Activated naive CD8-positive, alpha-beta T cell treated with anti-CD3 and anti-CD28 coated beads, Interleukin-2, amount 50 U/mL, for 24 hours (primary cell): ENCODE data around the gene C1QA.

Source experiments
- ATAC-seq: fragments of 150-1000 bp; cut with Tn5 transposase; one replicate; pipeline ENCODE4 v1.10.0; 2021
- DNase-seq: peaks from one replicate; pipeline ENCODE4 v3.0.0; 2021
- H3K27ac Mint-ChIP-seq: one replicate; pipeline ENCODE4 v1.8.0; 2021; ENCODE audit warnings: mild to moderate bottlenecking, mixed read lengths
- H3K27me3 Mint-ChIP-seq: one replicate; pipeline ENCODE4 v1.8.0; 2021; ENCODE audit warnings: mixed read lengths
- H3K36me3 Mint-ChIP-seq: one replicate; pipeline ENCODE4 v1.8.0; 2021; ENCODE audit warnings: low read depth, mixed read lengths
- H3K4me1 Mint-ChIP-seq: one replicate; pipeline ENCODE4 v1.8.0; 2021; ENCODE audit warnings: mixed read lengths
- H3K4me3 Mint-ChIP-seq: one replicate; pipeline ENCODE4 v1.8.0; 2021; ENCODE audit warnings: mild to moderate bottlenecking, moderate library complexity, mixed read lengths
- H3K9me3 Mint-ChIP-seq: one replicate; pipeline ENCODE4 v1.8.0; 2021; ENCODE audit warnings: mixed read lengths

The C1QA gene

GRCh38 chr1:22687191-22687590, 50.8 kb downstream of the C1QA start:
- Mint-ChIP-seq H3K27ac (no peak overlapping the region), H3K4me1 (no peaks in the 10 kb centered on the region), H3K36me3 (no peaks in the 10 kb centered on the region), H3K4me3 (no peak overlapping the region), H3K27me3 (peaks cover 27% of the 10 kb centered on the region), H3K9me3 (no peaks in the 10 kb centered on the region)
- no peak for ATAC-seq
- no peak for DNase-seq

DNA sequence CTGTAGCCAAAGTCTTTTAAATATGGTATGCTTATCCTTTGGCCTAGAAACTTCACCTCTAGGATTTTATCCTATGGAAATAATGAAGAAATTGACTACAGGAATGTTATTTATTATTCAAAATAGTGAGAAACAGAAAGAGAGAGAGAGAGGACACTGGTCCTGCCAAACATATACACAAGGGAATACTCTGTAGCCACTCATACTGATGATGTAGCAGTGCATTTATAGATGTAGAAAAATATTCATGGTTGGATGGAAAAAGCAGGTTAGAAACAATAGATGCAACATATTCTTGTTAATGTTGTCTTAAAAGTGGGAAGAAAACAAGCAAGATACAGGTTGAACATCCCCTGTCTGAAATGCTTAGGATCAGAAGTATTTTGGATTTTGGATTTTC, 52.0 kb downstream of the C1QA start:
- DNase-seq: no peak
- peaks cover 26% of the 10 kb centered on the region for H3K27me3 Mint-ChIP-seq

More for the DNA sequence above, 52.0 kb downstream of the C1QA start:
- Mint-ChIP-seq H3K9me3 (no peaks in the 10 kb centered on the region), H3K4me3 (no peak overlapping the region), H3K36me3 (no peaks in the 10 kb centered on the region), H3K4me1 (no peaks in the 10 kb centered on the region), H3K27ac (no peak overlapping the region)
- no peak for ATAC-seq
